H1 (cell line): ENCODE measurements around the gene HRH3. TPM values are rescaled to one million over a fixed set of nuclear protein-coding genes. Genes with fewer than 3 reads are reported as not detected.

Experiments used
- CTCF ChIA-PET: fragments of 300-600 bp; sonication (Branson Sonifier 250); formaldehyde crosslinking; loops from one replicate; lab custom pipeline; 2021; ENCODE audit not compliant: partially characterized antibody; lab: Charles Lee
- POLR2A ChIA-PET: fragments of 300-600 bp; sonication (Branson Sonifier 250); formaldehyde crosslinking; loops from one replicate; lab custom pipeline; 2021; ENCODE audit warnings: inconsistent platforms; ENCODE audit not compliant: partially characterized antibody; lab: Charles Lee
- DNase-seq, 2 experiments: peaks; one replicate each; pipeline versions ENCODE4 v3.0.0 to v3.0.0-alpha.2; 2010 to 2022; ENCODE audit warnings: low spot score in 2 of 2, low read depth in 1 of 2, mixed read lengths in 1 of 2
- FAIRE-seq: peaks from 2 replicates; lab custom pipeline; 2011; peaks lifted over from hg19 to GRCh38; lab: Jason Lieb, UNC
- H2AFZ ChIP-seq: 2 replicates; pipeline ENCODE4 v1.8.1; 2012; ENCODE audit warnings: low read length, inconsistent platforms
- H2AK5ac ChIP-seq: 2 replicates; pipeline ENCODE4 v1.6.1; 2013; ENCODE audit warnings: low read depth, low read length
- H2BK120ac ChIP-seq: replicated peaks from 2 replicates; pipeline ENCODE3; 2013; ENCODE audit warnings: low read depth, low read length, inconsistent platforms
- H2BK12ac ChIP-seq: 2 replicates; pipeline ENCODE4 v1.6.1; 2013; ENCODE audit warnings: low read depth, low read length
- H2BK15ac ChIP-seq: 2 replicates; pipeline ENCODE4 v1.6.1; 2013; ENCODE audit warnings: low read length
- H2BK20ac ChIP-seq: 2 replicates; pipeline ENCODE4 v1.6.1; 2013; ENCODE audit warnings: low read length
- H2BK5ac ChIP-seq: 2 replicates; pipeline ENCODE4 v1.6.1; 2013; ENCODE audit warnings: low read depth, low read length
- H3K14ac ChIP-seq: 2 replicates; pipeline ENCODE4 v1.6.1; 2013; ENCODE audit warnings: inconsistent platforms; ENCODE audit not compliant: insufficient read length
- H3K18ac ChIP-seq: 2 replicates; pipeline ENCODE4 v1.6.1; 2013; ENCODE audit warnings: low read length; ENCODE audit errors: extremely low read depth
- H3K23ac ChIP-seq: 2 replicates; pipeline ENCODE4 v1.6.1; 2013; ENCODE audit warnings: inconsistent platforms; ENCODE audit not compliant: insufficient read length
- H3K23me2 ChIP-seq: 2 replicates; pipeline ENCODE4 v1.6.1; 2013; ENCODE audit warnings: low read depth, low read length
- H3K27ac ChIP-seq: 2 replicates; pipeline ENCODE4 v1.6.1; 2011; ENCODE audit warnings: low read depth, low read length, inconsistent platforms
- H3K27me3 ChIP-seq, 4 experiments: replicated peaks in 1 of 4; 1 replicate in 1 of 4; 2 replicates in 3 of 4; pipeline versions ENCODE4 v1.6.1 to v1.8.1; 2011 to 2013; ENCODE audit warnings: low read length in 3 of 4, mild to moderate bottlenecking in 3 of 4, inconsistent platforms in 2 of 4, mixed read lengths in 2 of 4, moderate library complexity in 1 of 4; ENCODE audit not compliant: control insufficient read depth in 3 of 4, insufficient read depth in 3 of 4; ENCODE audit errors: extremely low read depth in 1 of 4
- H3K36me3 ChIP-seq, 4 experiments: 2 replicates each; pipeline versions ENCODE4 v1.6.1 to v1.8.1; 2011 to 2013; ENCODE audit warnings: mild to moderate bottlenecking in 4 of 4, low read length in 3 of 4, moderate library complexity in 2 of 4, control low read depth in 1 of 4, inconsistent platforms in 1 of 4; ENCODE audit not compliant: insufficient read depth in 4 of 4, control insufficient read depth in 2 of 4
- H3K4ac ChIP-seq: replicated peaks from 2 replicates; pipeline ENCODE3; 2013; ENCODE audit warnings: low read length, low read depth, mixed read lengths, inconsistent platforms; ENCODE audit not compliant: insufficient read length
- H3K4me1 ChIP-seq, 4 experiments: replicated peaks in 1 of 4; 1 replicate in 1 of 4; 2 replicates in 3 of 4; pipeline versions ENCODE4 v1.6.1 to v1.8.1; 2011 to 2013; ENCODE audit warnings: low read length in 3 of 4, inconsistent platforms in 2 of 4, mixed read lengths in 1 of 4; ENCODE audit not compliant: insufficient read depth in 4 of 4, control insufficient read depth in 3 of 4
- H3K4me2 ChIP-seq, 2 experiments: 2 replicates each; pipeline versions ENCODE4 v1.6.1 to v1.8.1; 2011 to 2013; ENCODE audit warnings: low read depth in 2 of 2, low read length in 2 of 2, control low read depth in 1 of 2, inconsistent platforms in 1 of 2, mild to moderate bottlenecking in 1 of 2; ENCODE audit not compliant: insufficient read depth in 1 of 2
- H3K4me3 ChIP-seq, 4 experiments: fragments of 200-600, 300-600 bp in 1 of 4; sonication (generic), shearing (Covaris generic), sonication (Bioruptor Twin) in 1 of 4; 2 replicates each; pipeline versions ENCODE4 v1.5.1 to v1.8.1; 2011 to 2016; ENCODE audit warnings: low read length in 4 of 4, low read depth in 3 of 4, control low read depth in 2 of 4, inconsistent platforms in 2 of 4, mild to moderate bottlenecking in 2 of 4, mixed read lengths in 1 of 4, moderate library complexity in 1 of 4; ENCODE audit not compliant: insufficient read depth in 2 of 4; ENCODE audit errors: extremely low read depth in 1 of 4
- H3K56ac ChIP-seq: replicated peaks from 2 replicates; pipeline ENCODE3; 2013; ENCODE audit warnings: low read depth, mild to moderate bottlenecking, mixed read lengths, low read length, inconsistent platforms; ENCODE audit not compliant: insufficient read length
- H3K79me1 ChIP-seq: 2 replicates; pipeline ENCODE4 v1.6.1; 2013; ENCODE audit warnings: low read depth, low read length, control low read depth
- H3K79me2 ChIP-seq, 2 experiments: 2 replicates each; pipeline versions ENCODE4 v1.6.1 to v1.8.1; 2012 to 2013; ENCODE audit warnings: low read length in 2 of 2, mild to moderate bottlenecking in 2 of 2, inconsistent platforms in 1 of 2; ENCODE audit not compliant: insufficient read depth in 2 of 2, control insufficient read depth in 1 of 2
- H3K9ac ChIP-seq, 4 experiments: replicated peaks in 1 of 4; 1 replicate in 1 of 4; 2 replicates in 3 of 4; pipeline versions ENCODE4 v1.6.1 to v1.8.1; 2011 to 2013; ENCODE audit warnings: low read depth in 3 of 4, low read length in 3 of 4, control low read depth in 2 of 4, mild to moderate bottlenecking in 2 of 4, moderate library complexity in 2 of 4, inconsistent platforms in 1 of 4; ENCODE audit errors: extremely low read depth in 1 of 4
- H3K9me3 ChIP-seq, 2 experiments: 2 replicates each; pipeline versions ENCODE4 v1.6.1 to v1.8.1; 2012 to 2013; ENCODE audit warnings: mild to moderate bottlenecking in 2 of 2, moderate library complexity in 2 of 2, control low read depth in 1 of 2, inconsistent platforms in 1 of 2, low read depth in 1 of 2, low read length in 1 of 2, mixed read lengths in 1 of 2; ENCODE audit not compliant: insufficient read depth in 2 of 2
- H4K20me1 ChIP-seq, 2 experiments: replicated peaks in 1 of 2; 2 replicates each; pipeline versions ENCODE3 to v1.8.1; 2011 to 2013; ENCODE audit warnings: inconsistent platforms in 2 of 2, low read length in 2 of 2, mild to moderate bottlenecking in 1 of 2; ENCODE audit not compliant: insufficient read depth in 2 of 2, control insufficient read depth in 1 of 2
- H4K5ac ChIP-seq: 2 replicates; pipeline ENCODE4 v1.6.1; 2013; ENCODE audit warnings: low read length, low read depth, mixed read lengths, inconsistent platforms; ENCODE audit not compliant: insufficient read length
- H4K8ac ChIP-seq: 2 replicates; pipeline ENCODE4 v1.8.0; 2013; ENCODE audit warnings: mild to moderate bottlenecking, moderate library complexity, low read length, inconsistent platforms; ENCODE audit not compliant: insufficient read depth; ENCODE audit errors: extremely low read depth
- H4K91ac ChIP-seq: replicated peaks from 2 replicates; pipeline ENCODE3; 2013; ENCODE audit warnings: low read length, mixed read lengths, inconsistent platforms; ENCODE audit not compliant: insufficient read length
- BACH1 ChIP-seq: IDR thresholded peaks from 2 replicates; pipeline ENCODE4 v1.6.1; 2012; ENCODE audit warnings: low read length, improper control_type of control experiment
- BCL11A ChIP-seq, 2 experiments: IDR thresholded peaks; one replicate each; pipeline ENCODE4 v1.6.1; 2011; ENCODE audit warnings: low read depth in 2 of 2, low read length in 2 of 2, mild to moderate bottlenecking in 2 of 2
- BRCA1 ChIP-seq: IDR thresholded peaks from 2 replicates; pipeline ENCODE4 v1.6.1; 2012; ENCODE audit warnings: low read depth, low read length, improper control_type of control experiment
- CBX8 ChIP-seq: fragments of 300-800, 300-1000 bp; sonication (generic); IDR thresholded peaks from 2 replicates; pipeline ENCODE4 v1.7.1; 2016; ENCODE audit warnings: low read depth, low read length, borderline replicate concordance
- GABPA ChIP-seq: IDR thresholded peaks from 2 replicates; pipeline ENCODE4 v1.6.1; 2011; ENCODE audit warnings: mild to moderate bottlenecking, low read length, moderate library complexity, borderline replicate concordance; ENCODE audit not compliant: insufficient read depth
- KDM5A ChIP-seq: fragments of 200-600 bp; IDR thresholded peaks from 2 replicates; pipeline ENCODE4 v1.7.1; 2012; ENCODE audit warnings: mild to moderate bottlenecking, low read length, inconsistent platforms, mixed read lengths
- NANOG ChIP-seq: IDR thresholded peaks from 2 replicates; pipeline ENCODE4 v1.6.1; 2011; ENCODE audit warnings: low read length, low read depth, mild to moderate bottlenecking, inconsistent platforms; ENCODE audit not compliant: insufficient read depth, poor library complexity, severe bottlenecking
- NRF1 ChIP-seq: IDR thresholded peaks from 2 replicates; pipeline ENCODE4 v1.6.1; 2011; ENCODE audit warnings: mild to moderate bottlenecking, low read depth, low read length, improper control_type of control experiment
- POU5F1 ChIP-seq: IDR thresholded peaks from 2 replicates; pipeline ENCODE4 v1.6.1; 2011; ENCODE audit warnings: low read depth, mild to moderate bottlenecking, low read length, moderate library complexity
- SIRT6 ChIP-seq: IDR thresholded peaks from one replicate; pipeline ENCODE4 v1.7.1; 2012; ENCODE audit warnings: low read length, inconsistent platforms
- SIX5 ChIP-seq: IDR thresholded peaks from 2 replicates; pipeline ENCODE4 v1.6.1; 2011; ENCODE audit warnings: mild to moderate bottlenecking, low read depth, low read length
- SP4 ChIP-seq: IDR thresholded peaks from 2 replicates; pipeline ENCODE4 v1.6.1; 2012; ENCODE audit warnings: low read length, inconsistent platforms
- whole genome bisulfite sequencing, 2 experiments: shearing (Covaris generic) in 1 of 2; methylation state at CpG; one replicate each; pipeline versions ENCODE4 v1.1.6 to v1.1.7; 2013 to 2015; ENCODE audit warnings: low lambda C conversion rate in 2 of 2, mixed read lengths in 2 of 2, inconsistent platforms in 1 of 2, low coverage in 1 of 2, missing lambda C conversion rate in 1 of 2; ENCODE audit not compliant: insufficient replicate concordance in 2 of 2, insufficient coverage in 1 of 2, insufficient read length in 1 of 2; ENCODE audit errors: extremely low coverage in 1 of 2, missing lambda C conversion rate in 1 of 2; 5-methylcytosine and 5-hydroxymethylcytosine counted together
- polyA plus RNA-seq, 7 experiments: library from polyadenylated mRNA; depleted of rRNA in 3 of 7; stranded (reverse) in 5 of 7; unstranded in 2 of 7; fragments of >200 nt in 5 of 7; fragments of 200-250 nt in 2 of 7; gene quantifications; 1 replicate in 5 of 7; 2 replicates in 1 of 7; 4 replicates in 1 of 7; pipeline versions ENCODE4 v1.2.1 to v1.2.3, GENCODE V29; 2011 to 2013; ENCODE audit warnings: missing spikeins in 2 of 7, mixed read lengths in 2 of 7
- total RNA-seq: library from RNA; stranded (reverse); fragmentation: NEBNext Ultra II Directional; extraction: Animal tissue kit (Norgen Biotek cat#: 25700); gene quantifications from 2 replicates; pipeline ENCODE4 v1.2.1, GENCODE V29; 2021
- TF ChIP-seq, protein P1 (sequence below): IDR thresholded peaks from 2 replicates; pipeline ENCODE4 v1.6.1; 2012; ENCODE audit warnings: inconsistent platforms
- TF ChIP-seq, protein P2 (sequence below): IDR thresholded peaks from 2 replicates; pipeline ENCODE4 v1.6.1; 2011; ENCODE audit warnings: low read length, improper control_type of control experiment

The HRH3 gene
- total and polyA plus RNA-seq, 2 of the 8 experiments (the other 6 are each of a cell fraction or from before 2014, with no cell fraction given) = 2.0 to 4.5 TPM

DNA sequence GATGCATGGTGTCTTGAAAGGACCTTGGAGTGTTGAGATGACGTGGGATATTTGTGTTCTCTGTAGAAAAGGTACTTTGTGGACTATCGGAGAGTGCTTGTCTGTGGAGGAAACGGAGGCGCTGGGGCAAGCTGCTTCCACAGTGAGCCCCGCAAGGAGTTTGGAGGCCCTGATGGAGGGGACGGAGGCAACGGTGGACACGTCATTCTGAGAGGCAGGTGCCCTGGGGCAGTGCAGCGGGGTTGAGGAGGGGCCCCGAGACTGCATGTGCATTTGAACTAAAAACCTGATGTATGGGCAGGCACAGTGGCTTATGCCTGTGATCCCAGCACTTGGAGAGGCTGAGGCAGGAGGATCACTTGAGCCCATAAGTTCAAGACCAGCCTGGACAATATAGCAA, 24.3 kb downstream of the HRH3 start:
- Histone ChIP-seq H2BK120ac (no peak overlapping the region), H4K5ac (no peak overlapping the region), H3K23me2 (no peaks in the 10 kb centered on the region), H3K4me1 (no peaks in the 10 kb centered on the region), H3K27ac (no peak overlapping the region), H3K4ac (no peak overlapping the region), H2BK5ac (no peak overlapping the region), H3K36me3 (peaks cover 0 to 16% (median 7%) of the 10 kb centered on the region in 4 experiments; a peak in 6 of 8 replicates), H3K14ac (no peak overlapping the region), H3K9me3 (no peaks in the 10 kb centered on the region), H3K4me3 (no peak overlapping the region), H3K23ac (no peak overlapping the region), H4K8ac (no peak overlapping the region), H3K27me3 (no peaks in the 10 kb centered on the region), H3K18ac (no peak overlapping the region), H4K20me1 (peaks cover 2 to 4% of the 10 kb centered on the region in 2 experiments), H2BK20ac (no peak overlapping the region), H2AK5ac (no peak overlapping the region), H4K91ac (no peak overlapping the region), H3K79me2 (no peaks in the 10 kb centered on the region), H2BK12ac (no peak overlapping the region), H3K56ac (no peak overlapping the region), H3K79me1 (no peaks in the 10 kb centered on the region), H2AFZ (no peak overlapping the region), H3K4me2 (no peak overlapping the region), H2BK15ac (no peak overlapping the region), H3K9ac (no peak overlapping the region)
- DNase-seq (no peak), FAIRE-seq (no peak)
- WGBS, 2 experiments = 93% methylated on average over 10 of the region's 10 CpGs; no CpG with 5 or more reads in 1 of the 2 experiments
- CTCF ChIA-PET = interaction anchor here (0.9 to 1.6 kb wide), 4 partner anchors 11 to 114 kb away, joined by 3 to 5 read pairs (median 4); no protein-coding TSS in a partner anchor
- POLR2A ChIA-PET = no interaction called here
- TF ChIP-seq POU5F1 = no peak
- no peak for TF ChIP-seq BCL11A (IDR thresholded peaks at IDR 0.05; ENCODE audit: low read depth in 2 of 2, low read length in 2 of 2)
- TF ChIP-seq, protein P1, sequence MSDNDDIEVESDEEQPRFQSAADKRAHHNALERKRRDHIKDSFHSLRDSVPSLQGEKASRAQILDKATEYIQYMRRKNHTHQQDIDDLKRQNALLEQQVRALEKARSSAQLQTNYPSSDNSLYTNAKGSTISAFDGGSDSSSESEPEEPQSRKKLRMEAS = no peak
- no peak for TF ChIP-seq KDM5A
- TF ChIP-seq SIX5 = no peak
- no peak for TF ChIP-seq CBX8
- no peak for TF ChIP-seq NRF1
- no peak for TF ChIP-seq BRCA1
- TF ChIP-seq SIRT6 = no peak
- TF ChIP-seq BACH1 = no peak
- no peak for TF ChIP-seq GABPA
- TF ChIP-seq NANOG = no peak
- TF ChIP-seq, protein P2, sequence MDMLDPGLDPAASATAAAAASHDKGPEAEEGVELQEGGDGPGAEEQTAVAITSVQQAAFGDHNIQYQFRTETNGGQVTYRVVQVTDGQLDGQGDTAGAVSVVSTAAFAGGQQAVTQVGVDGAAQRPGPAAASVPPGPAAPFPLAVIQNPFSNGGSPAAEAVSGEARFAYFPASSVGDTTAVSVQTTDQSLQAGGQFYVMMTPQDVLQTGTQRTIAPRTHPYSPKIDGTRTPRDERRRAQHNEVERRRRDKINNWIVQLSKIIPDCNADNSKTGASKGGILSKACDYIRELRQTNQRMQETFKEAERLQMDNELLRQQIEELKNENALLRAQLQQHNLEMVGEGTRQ = no peak
- TF ChIP-seq SP4 = no peak
